Naive thymus-derived CD4-positive, alpha-beta T cell (primary cell): ENCODE measurements around the gene FGFR3. TPM values are rescaled to one million over a fixed set of nuclear protein-coding genes. Genes with fewer than 3 reads are reported as not detected.

ENCODE experiments used
- ATAC-seq: fragments of 150-1000 bp; cut with Tn5 transposase; 2 replicates; pipeline ENCODE4 v1.10.0; 2021; ENCODE audit warnings: mild to moderate bottlenecking, moderate library complexity
- CTCF ChIA-PET: fragments of 350-600 bp; sonication (Branson Sonifier 250); formaldehyde crosslinking; loops from one replicate; lab custom pipeline; 2021; ENCODE audit warnings: antibody characterized with exemption; lab: Charles Lee
- POLR2A ChIA-PET: fragments of 350-600 bp; sonication (Branson Sonifier 250); formaldehyde crosslinking; loops from one replicate; lab custom pipeline; 2021; ENCODE audit warnings: antibody characterized with exemption, inconsistent platforms; lab: Charles Lee
- DNase-seq, 9 donors: peaks; one replicate each; pipeline versions ENCODE4 v3.0.0 to v3.0.0-alpha.2; 2020 to 2022; ENCODE audit warnings: mixed read lengths in 1 of 9
- H3K27ac ChIP-seq: one replicate; pipeline ENCODE4 v1.7.0; 2013; ENCODE audit warnings: mild to moderate bottlenecking, low read depth, low read length, moderate library complexity
- H3K27me3 ChIP-seq, 2 donors: one replicate each; pipeline ENCODE4 v1.7.0; 2013; ENCODE audit warnings: low read length in 2 of 2, mild to moderate bottlenecking in 2 of 2, moderate library complexity in 2 of 2; ENCODE audit not compliant: control insufficient read depth in 2 of 2, insufficient read depth in 2 of 2
- H3K36me3 ChIP-seq, 3 experiments: 1 replicate in 2 of 3; 2 replicates in 1 of 3; pipeline ENCODE4 v1.7.0; 2013; ENCODE audit warnings: low read length in 3 of 3, mild to moderate bottlenecking in 3 of 3, moderate library complexity in 1 of 3; ENCODE audit not compliant: insufficient read depth in 3 of 3, control insufficient read depth in 2 of 3
- H3K4me1 ChIP-seq, 2 donors: one replicate each; pipeline ENCODE4 v1.7.0; 2013; ENCODE audit warnings: low read length in 2 of 2, mild to moderate bottlenecking in 2 of 2, moderate library complexity in 1 of 2; ENCODE audit not compliant: control insufficient read depth in 2 of 2, insufficient read depth in 2 of 2
- H3K4me3 ChIP-seq: 2 replicates; pipeline ENCODE4 v1.7.0; 2013; ENCODE audit warnings: mild to moderate bottlenecking, low read length
- H3K9me3 ChIP-seq, 3 experiments: 1 replicate in 2 of 3; 2 replicates in 1 of 3; pipeline ENCODE4 v1.7.0; 2013; ENCODE audit warnings: low read length in 3 of 3; ENCODE audit not compliant: control insufficient read depth in 2 of 3
- H3K27ac Mint-ChIP-seq, 9 donors: one replicate each; pipeline ENCODE4 v1.8.0; 2020 to 2022; ENCODE audit warnings: mixed read lengths in 9 of 9, mild to moderate bottlenecking in 8 of 9, moderate library complexity in 5 of 9, inconsistent platforms in 2 of 9
- H3K27me3 Mint-ChIP-seq, 5 donors: one replicate each; pipeline ENCODE4 v1.8.0; 2021 to 2022; ENCODE audit warnings: mixed read lengths in 5 of 5, mild to moderate bottlenecking in 1 of 5
- H3K36me3 Mint-ChIP-seq, 5 donors: one replicate each; pipeline ENCODE4 v1.8.0; 2020 to 2022; ENCODE audit warnings: mixed read lengths in 5 of 5, mild to moderate bottlenecking in 3 of 5, inconsistent platforms in 1 of 5
- H3K4me1 Mint-ChIP-seq, 7 donors: one replicate each; pipeline ENCODE4 v1.8.0; 2020 to 2022; ENCODE audit warnings: mixed read lengths in 7 of 7, mild to moderate bottlenecking in 3 of 7, inconsistent platforms in 1 of 7
- H3K4me3 Mint-ChIP-seq, 10 donors: one replicate each; pipeline ENCODE4 v1.8.0; 2020 to 2022; ENCODE audit warnings: mild to moderate bottlenecking in 10 of 10, mixed read lengths in 10 of 10, moderate library complexity in 6 of 10, inconsistent platforms in 2 of 10
- H3K9me3 Mint-ChIP-seq, 11 donors: one replicate each; pipeline ENCODE4 v1.8.0; 2020 to 2022; ENCODE audit warnings: mixed read lengths in 11 of 11, mild to moderate bottlenecking in 4 of 11, inconsistent platforms in 1 of 11, moderate library complexity in 1 of 11
- intact Hi-C, 2 donors: fragments of 100-400 bp; cut with micrococcal nuclease; formaldehyde crosslinking; loops; one replicate each; pipeline ENCODE4 v1.15.1; 2023
- polyA plus RNA-seq, 2 donors: library from polyadenylated mRNA; unstranded; fragments of 300-500 nt; fragmentation: Illumina TruSeq; gene quantifications; one replicate each; pipeline ENCODE4 v1.2.3, GENCODE V29; 2021
- total RNA-seq, 6 experiments: library from RNA in 5 of 6; stranded (reverse) in 5 of 6; gene quantifications; 1 replicate in 5 of 6; 2 replicates in 1 of 6; pipeline ENCODE4 v1.2.3 and lab custom pipeline; 2021 to 2026

Gene FGFR3
- total and polyA plus RNA-seq, 7 experiments from 2014 or later: 1.0 TPM; not detected in 6

GRCh38 chr4:1797298-1797860 is 4.3 kb downstream of the FGFR3 start:
- no peak overlapping the region for H3K4me3 ChIP-seq
- H3K9me3 ChIP-seq: no peaks in the 10 kb centered on the region
- intact Hi-C loops: no loop called here
- Mint-ChIP-seq H3K9me3 (no peaks in the 10 kb centered on the region), H3K27ac (no peak overlapping the region), H3K4me3 (no peak overlapping the region), H3K27me3 (peaks cover 12 to 27% (median 14%) of the 10 kb centered on the region in 5 donors), H3K4me1 (peaks cover 0 to 1% (median 0%) of the 10 kb centered on the region in 7 donors), H3K36me3 (no peaks in the 10 kb centered on the region)
- H3K27me3 ChIP-seq: peaks cover 0 to 12% of the 10 kb centered on the region in 2 donors
- H3K36me3 ChIP-seq: no peaks in the 10 kb centered on the region
- H3K4me1 ChIP-seq: peaks cover 0 to 5% of the 10 kb centered on the region in 2 donors
- no peak overlapping the region for H3K27ac ChIP-seq
- CTCF ChIA-PET: interaction anchor here (1.4 kb wide), 1 partner anchor 15 kb away, joined by 3 read pairs; no protein-coding TSS in a partner anchor
- DNase-seq (no peak), ATAC-seq (no peak)
- POLR2A ChIA-PET: no interaction called here

GRCh38 chr4:1797861-1798579 is 4.9 kb downstream of the FGFR3 start:
- CTCF ChIA-PET: interaction anchor here (1.4 kb wide), 1 partner anchor 15 kb away, joined by 3 read pairs; no protein-coding TSS in a partner anchor
- Histone ChIP-seq H3K4me3 (no peak overlapping the region), H3K27ac (no peak overlapping the region), H3K27me3 (peaks cover 0 to 12% of the 10 kb centered on the region in 2 donors), H3K4me1 (peaks cover 0 to 5% of the 10 kb centered on the region in 2 donors), H3K36me3 (no peaks in the 10 kb centered on the region), H3K9me3 (no peaks in the 10 kb centered on the region)
- DNase-seq: no peak
- Mint-ChIP-seq H3K27ac (no peak overlapping the region), H3K27me3 (peaks cover 12 to 27% (median 14%) of the 10 kb centered on the region in 5 donors), H3K9me3 (no peaks in the 10 kb centered on the region), H3K36me3 (no peaks in the 10 kb centered on the region), H3K4me3 (no peak overlapping the region), H3K4me1 (peaks cover 0 to 1% (median 0%) of the 10 kb centered on the region in 7 donors)
- no peak for ATAC-seq
- POLR2A ChIA-PET: no interaction called here
- intact Hi-C loops: no loop called here

DNA sequence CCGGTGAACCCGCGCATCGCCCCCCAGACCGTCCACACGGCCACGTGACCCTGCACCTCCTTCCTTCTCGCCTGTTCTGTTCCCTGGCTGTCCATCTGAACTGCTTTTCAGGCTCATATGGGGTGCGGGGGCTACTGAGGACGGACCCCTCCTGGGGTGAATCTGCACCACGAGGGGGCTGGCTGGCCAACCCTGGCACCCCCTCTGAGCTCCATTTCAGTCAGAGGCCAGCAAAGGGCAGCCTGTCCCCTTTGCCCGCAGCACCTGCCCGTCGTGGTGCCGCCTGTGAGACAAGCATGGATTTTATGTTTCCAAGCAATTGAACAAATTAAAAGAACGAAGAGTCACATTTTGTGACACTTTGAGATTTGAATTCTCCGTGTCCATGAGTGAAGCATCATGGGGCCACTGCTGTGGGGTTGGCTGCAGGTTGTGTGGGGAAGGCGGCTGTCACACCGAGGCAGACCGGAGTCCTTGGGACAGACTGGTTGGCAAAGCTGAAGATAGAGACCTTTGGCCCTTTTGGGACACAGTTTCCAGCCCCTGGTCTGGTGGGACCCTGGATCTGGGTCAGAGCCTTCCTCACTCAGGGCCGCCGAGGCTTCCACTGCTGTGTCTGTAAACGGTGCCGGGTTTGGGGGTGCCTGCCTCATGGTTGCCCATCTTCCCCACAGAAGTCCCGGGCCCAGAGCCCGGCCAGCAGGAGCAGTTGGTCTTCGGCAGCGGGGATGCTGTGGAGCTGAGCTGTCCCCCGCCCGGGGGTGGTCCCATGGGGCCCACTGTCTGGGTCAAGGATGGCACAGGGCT is 5.7 kb downstream of the FGFR3 start:
- Mint-ChIP-seq H3K27ac (no peak overlapping the region), H3K4me1 (peaks cover 0 to 1% (median 0%) of the 10 kb centered on the region in 7 donors), H3K9me3 (no peaks in the 10 kb centered on the region), H3K36me3 (no peaks in the 10 kb centered on the region), H3K4me3 (no peak overlapping the region), H3K27me3 (peaks cover 12 to 27% (median 14%) of the 10 kb centered on the region in 5 donors)
- Histone ChIP-seq H3K27me3 (peaks cover 0 to 12% of the 10 kb centered on the region in 2 donors), H3K9me3 (no peaks in the 10 kb centered on the region), H3K4me1 (peaks cover 0 to 5% of the 10 kb centered on the region in 2 donors), H3K27ac (no peak overlapping the region), H3K36me3 (no peaks in the 10 kb centered on the region), H3K4me3 (no peak overlapping the region)
- ChIA-PET POLR2A (no interaction called here), CTCF (interaction anchor here (1.4 kb wide), 1 partner anchor 14 kb away, joined by 3 read pairs; no protein-coding TSS in a partner anchor)
- DNase-seq: no peak
- no peak for ATAC-seq
- intact Hi-C loops: no loop called here

GRCh38 chr4:1799387-1800375 is 6.6 kb downstream of the FGFR3 start:
- no peaks in the 10 kb centered on the region for H3K9me3 ChIP-seq
- no peaks in the 10 kb centered on the region for H3K9me3 Mint-ChIP-seq
- no peaks in the 10 kb centered on the region for H3K36me3 ChIP-seq
- H3K36me3 Mint-ChIP-seq: no peaks in the 10 kb centered on the region
- peaks cover 12 to 27% (median 14%) of the 10 kb centered on the region in 5 donors for H3K27me3 Mint-ChIP-seq
- no peak for DNase-seq
- peaks cover 0 to 5% of the 10 kb centered on the region in 2 donors for H3K4me1 ChIP-seq
- no peak for ATAC-seq
- no peak overlapping the region for H3K4me3 ChIP-seq
- H3K4me3 Mint-ChIP-seq: no peak overlapping the region
- POLR2A ChIA-PET: no interaction called here
- H3K4me1 Mint-ChIP-seq: no peaks in the 10 kb centered on the region
- CTCF ChIA-PET: no interaction called here
- intact Hi-C loops: no loop called here
- peaks cover 0 to 12% of the 10 kb centered on the region in 2 donors for H3K27me3 ChIP-seq
- no peak overlapping the region for H3K27ac Mint-ChIP-seq
- no peak overlapping the region for H3K27ac ChIP-seq

GRCh38 chr4:1800805-1801204 is 7.7 kb downstream of the FGFR3 start:
- no peak overlapping the region for H3K4me3 ChIP-seq
- H3K27me3 ChIP-seq: peaks cover 0 to 7% of the 10 kb centered on the region in 2 donors
- no peaks in the 10 kb centered on the region for H3K36me3 ChIP-seq
- H3K27ac ChIP-seq: no peak overlapping the region
- H3K9me3 ChIP-seq: no peaks in the 10 kb centered on the region
- no peak overlapping the region for H3K27ac Mint-ChIP-seq
- H3K4me1 Mint-ChIP-seq: no peaks in the 10 kb centered on the region
- no peak overlapping the region for H3K4me3 Mint-ChIP-seq
- no peaks in the 10 kb centered on the region for H3K4me1 ChIP-seq
- ATAC-seq: no peak
- H3K9me3 Mint-ChIP-seq: no peaks in the 10 kb centered on the region
- intact Hi-C loops: no loop called here
- no peaks in the 10 kb centered on the region for H3K36me3 Mint-ChIP-seq
- no peak for DNase-seq
- POLR2A ChIA-PET: no interaction called here
- CTCF ChIA-PET: no interaction called here
- peaks cover 11 to 27% (median 13%) of the 10 kb centered on the region in 5 donors for H3K27me3 Mint-ChIP-seq
